ENCODE results near the gene ARHGEF40.
"Not testable (repeated sequence)": the region's sequence is repeated elsewhere in the genome, so short reads cannot be mapped to it uniquely, and the experiment has no call there.

Gene ARHGEF40

DNA sequence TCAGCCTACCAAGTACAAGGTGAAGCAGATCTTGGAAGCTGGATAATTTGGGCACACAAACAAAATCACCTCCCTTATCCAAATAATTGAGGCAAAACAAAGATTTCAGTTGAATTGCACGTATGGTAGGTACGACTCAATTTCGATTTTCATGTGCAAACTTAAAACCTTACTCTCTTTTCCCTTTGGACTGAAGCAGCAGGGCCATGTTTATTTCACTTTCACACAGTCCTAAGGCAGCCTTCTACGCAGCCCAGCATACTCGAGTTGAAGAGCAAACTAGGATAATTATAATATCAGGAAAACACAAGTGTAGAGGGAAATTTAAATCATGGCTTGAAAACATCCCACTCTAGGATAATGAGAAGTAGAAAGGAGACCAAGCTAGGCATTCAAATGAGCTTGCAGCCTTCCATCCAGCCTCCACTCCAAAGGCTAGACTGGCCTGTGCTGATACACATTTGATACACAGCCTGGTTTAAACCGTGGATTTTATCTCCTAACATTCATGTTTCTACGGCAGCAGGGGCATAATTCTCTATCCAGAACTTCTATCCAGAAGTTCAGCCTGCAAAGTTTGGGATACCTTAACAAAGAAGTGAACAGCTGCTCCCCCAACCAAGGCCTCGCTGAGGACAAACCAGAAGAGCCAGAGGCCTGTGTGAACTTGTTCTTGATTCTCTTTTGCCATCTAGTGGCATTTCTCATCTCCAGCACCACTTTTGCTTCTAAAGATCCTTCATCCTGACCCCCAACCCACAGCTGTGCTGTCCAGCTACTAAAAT, 30.3 kb upstream of the ARHGEF40 start:
- peak; percentile 95 for DNase-seq (ENCODE audit: low spot score)

- DNase-seq (ENCODE audit: low spot score) = no peak
These were observed 29.7 kb upstream of the ARHGEF40 start for GRCh38 chr14:21040370-21040925.

DNA sequence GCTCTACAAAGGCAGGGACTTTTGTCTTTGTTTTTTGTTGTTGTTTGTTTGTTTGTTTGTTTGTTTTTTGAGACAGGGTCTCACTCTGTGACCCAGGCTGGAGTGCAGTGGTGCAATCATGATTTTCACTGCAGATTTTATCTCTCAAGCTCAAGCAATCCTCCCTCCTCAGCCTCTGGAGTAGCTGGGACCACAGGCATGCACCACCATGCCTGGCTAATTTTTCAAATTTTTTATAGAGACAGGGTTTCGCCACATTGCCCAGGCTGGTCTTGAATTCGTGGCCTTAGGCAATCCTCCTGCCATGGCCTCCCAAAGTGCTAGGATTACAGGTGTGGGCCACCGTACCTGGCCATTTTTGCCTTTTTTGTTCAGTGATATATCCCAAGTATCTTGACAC, 29.2 kb upstream of the ARHGEF40 start:
- DNase-seq (ENCODE audit: low spot score) = not testable (repeated sequence)

GRCh38 chr14:21041676-21042433, 28.2 kb upstream of the ARHGEF40 start, which contains the start of gene RNASE7:
Gene RNASE7, plus strand, starts transcription at chr14:21042362. Its CDS starts 631 bp downstream, at chr14:21042993.
- DNase-seq (ENCODE audit: low spot score) = no peak

DNA sequence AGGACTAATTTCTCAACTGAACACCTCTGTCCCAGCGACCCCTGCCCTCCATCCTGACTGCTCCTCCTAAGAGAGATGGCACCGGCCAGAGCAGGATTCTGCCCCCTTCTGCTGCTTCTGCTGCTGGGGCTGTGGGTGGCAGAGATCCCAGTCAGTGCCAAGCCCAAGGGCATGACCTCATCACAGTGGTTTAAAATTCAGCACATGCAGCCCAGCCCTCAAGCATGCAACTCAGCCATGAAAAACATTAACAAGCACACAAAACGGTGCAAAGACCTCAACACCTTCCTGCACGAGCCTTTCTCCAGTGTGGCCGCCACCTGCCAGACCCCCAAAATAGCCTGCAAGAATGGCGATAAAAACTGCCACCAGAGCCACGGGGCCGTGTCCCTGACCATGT, 27.2 kb upstream of the ARHGEF40 start:
- peak; percentile 60 for DNase-seq (ENCODE audit: low spot score)

DNA sequence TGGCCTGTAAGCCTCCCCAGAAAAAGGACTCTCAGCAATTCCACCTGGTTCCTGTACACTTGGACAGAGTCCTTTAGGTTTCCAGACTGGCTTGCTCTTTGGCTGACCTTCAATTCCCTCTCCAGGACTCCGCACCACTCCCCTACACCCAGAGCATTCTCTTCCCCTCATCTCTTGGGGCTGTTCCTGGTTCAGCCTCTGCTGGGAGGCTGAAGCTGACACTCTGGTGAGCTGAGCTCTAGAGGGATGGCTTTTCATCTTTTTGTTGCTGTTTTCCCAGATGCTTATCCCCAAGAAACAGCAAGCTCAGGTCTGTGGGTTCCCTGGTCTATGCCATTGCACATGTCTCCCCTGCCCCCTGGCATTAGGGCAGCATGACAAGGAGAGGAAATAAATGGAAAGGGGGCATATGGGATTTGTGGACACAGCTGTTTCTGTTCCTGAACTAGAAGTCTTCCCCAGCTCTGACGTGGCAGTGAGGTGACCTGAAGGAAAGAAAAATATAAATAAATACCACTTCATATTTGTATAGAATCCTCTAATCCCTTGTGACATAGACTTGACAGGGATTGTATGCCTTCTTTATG, 26.6 kb upstream of the ARHGEF40 start:
- no peak for DNase-seq (ENCODE audit: low spot score)

DNA sequence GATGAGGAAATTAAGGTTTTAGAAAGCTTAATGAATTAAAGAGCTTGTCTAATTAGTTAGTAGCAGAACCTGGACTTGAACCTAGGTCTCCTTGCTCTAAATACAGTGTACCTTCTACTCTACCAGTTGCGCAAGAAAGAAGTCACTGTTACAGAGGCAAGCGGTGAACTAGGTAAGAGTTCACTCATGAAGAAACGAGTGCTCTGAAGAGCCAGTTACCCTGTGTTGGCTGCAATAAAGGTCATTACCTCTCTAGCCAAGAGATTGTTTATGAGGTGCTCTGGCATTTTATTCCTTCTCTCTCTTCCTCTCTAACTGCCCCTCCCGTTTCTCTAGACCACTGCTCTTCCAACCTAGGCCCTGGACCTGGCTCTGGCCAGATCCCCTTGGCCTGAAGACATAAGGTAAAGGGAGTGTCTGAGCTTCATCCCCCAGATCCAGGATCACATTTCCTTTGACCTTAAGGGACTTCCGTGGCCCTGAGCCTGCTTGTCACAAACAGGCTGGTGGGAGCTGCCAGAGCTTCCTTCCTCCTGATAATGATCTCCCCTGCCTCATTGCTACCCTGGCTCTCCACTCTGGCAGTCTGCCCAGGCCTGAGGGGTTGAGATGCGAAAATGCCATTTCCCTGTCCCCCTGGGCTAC, 26.0 kb upstream of the ARHGEF40 start:
- no peak for DNase-seq (ENCODE audit: low spot score)

DNA sequence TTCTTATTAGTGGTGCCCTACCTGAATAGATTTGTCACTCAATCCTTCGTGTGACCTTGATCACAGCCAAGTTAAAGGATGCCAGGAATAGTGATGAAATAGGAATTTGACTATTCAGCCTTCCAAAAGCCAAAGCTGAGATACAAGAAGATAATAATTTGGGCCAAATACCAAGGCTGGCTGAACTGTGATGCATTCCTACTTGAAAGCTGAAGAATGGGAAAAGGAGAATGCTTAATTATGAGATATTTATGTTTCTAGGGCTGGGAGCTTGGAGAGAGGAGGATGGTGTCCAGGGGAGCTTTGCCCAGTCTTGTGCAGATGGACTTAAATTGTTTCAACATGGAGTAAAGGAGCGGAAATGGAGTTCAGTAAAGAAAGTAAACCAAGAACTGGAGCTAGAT, 22.7 kb upstream of the ARHGEF40 start:
- DNase-seq (ENCODE audit: low spot score) = no peak

DNA sequence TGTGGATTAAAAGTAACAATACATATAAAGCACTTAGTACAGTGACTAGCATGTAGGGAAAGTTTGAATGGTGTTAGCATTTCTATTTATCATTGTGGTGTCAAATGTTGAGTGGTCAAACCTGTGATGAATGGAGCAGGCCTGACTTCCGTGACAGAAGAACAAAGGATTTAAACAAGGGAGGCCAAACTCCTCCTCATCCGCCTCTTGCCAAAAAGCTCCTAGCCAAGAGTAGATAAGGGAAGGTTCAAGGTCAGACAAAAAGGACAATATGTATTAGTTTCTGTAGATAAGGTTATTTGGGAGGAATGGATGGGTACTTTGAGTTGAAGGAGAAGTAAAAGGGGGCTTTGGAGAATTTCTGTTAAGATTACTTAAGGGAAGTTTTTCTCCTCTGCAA, 21.5 kb upstream of the ARHGEF40 start:
- DNase-seq (ENCODE audit: low spot score) = no peak

GRCh38 chr14:21049271-21049673, 20.8 kb upstream of the ARHGEF40 start:
- no peak for DNase-seq (ENCODE audit: low spot score)

GRCh38 chr14:21050597-21050996, 19.5 kb upstream of the ARHGEF40 start:
- DNase-seq (ENCODE audit: low spot score) = no peak

GRCh38 chr14:21053184-21054122, 16.7 kb upstream of the ARHGEF40 start:
- DNase-seq (ENCODE audit: low spot score) = no peak

DNA sequence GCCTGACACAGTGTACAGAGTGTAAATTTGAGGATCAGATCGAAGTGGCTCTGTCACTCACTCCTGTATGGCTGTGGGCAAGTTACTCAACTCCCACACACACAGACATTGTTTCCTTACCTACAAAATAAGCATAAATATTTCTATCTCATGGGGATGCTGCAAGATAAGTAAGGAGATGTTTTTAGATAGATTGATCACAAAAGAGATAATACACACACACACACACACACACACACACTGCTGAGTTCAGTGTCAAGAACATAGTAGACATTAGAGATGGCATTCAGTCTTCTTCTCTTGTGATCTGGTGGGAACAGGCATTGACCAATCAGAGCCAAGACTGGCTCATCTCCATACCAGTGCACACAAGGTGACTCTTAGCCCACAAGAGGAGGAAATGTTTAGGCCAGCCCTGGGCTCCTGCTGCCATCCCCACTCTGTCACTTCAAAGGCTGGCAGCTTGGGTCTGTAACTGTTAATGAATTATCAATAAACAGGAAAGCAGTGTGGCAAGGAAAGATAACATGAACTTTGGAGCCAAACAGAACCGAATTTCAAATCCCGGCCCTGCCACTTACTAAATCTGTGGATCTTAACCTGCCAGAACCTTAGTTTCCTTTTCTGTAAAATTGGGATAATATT, 15.9 kb upstream of the ARHGEF40 start:
- no peak for DNase-seq (ENCODE audit: low spot score)

GRCh38 chr14:21054768-21055145, 15.3 kb upstream of the ARHGEF40 start:
- DNase-seq (ENCODE audit: low spot score) = no peak

DNA sequence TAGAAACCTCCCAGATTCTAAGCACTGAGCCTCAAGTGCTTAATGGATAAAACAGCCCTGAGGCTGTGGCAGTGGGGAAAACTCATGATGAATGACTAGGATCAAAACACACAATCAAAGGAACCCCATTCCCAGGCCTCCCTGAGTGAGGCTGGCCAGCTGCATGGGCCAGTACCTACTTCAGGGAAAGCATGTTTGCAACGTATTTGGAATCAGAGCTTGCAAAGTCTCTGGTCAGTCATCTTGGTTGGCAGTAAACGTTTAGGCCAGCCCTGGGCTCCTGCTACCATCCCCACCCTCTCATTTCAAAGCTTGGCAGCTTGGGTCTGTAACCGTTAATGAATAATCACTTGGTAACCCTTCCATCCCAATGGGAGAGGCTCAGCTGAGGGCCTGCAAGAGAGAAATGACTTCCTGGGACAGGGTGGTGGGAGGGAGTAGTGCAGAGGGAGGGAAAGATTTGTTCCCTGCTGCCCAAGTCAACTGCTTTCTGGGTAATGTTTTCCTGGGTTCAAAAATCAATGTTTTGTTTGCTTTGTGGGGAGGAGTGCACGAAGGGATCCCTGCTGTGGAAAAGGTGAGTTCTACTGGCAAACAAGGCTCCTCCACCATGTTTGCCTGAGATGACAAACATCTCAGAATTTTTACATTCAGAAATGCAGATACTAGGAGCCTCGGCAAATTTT, 14.5 kb upstream of the ARHGEF40 start:
- no peak for DNase-seq (ENCODE audit: low spot score)

DNA sequence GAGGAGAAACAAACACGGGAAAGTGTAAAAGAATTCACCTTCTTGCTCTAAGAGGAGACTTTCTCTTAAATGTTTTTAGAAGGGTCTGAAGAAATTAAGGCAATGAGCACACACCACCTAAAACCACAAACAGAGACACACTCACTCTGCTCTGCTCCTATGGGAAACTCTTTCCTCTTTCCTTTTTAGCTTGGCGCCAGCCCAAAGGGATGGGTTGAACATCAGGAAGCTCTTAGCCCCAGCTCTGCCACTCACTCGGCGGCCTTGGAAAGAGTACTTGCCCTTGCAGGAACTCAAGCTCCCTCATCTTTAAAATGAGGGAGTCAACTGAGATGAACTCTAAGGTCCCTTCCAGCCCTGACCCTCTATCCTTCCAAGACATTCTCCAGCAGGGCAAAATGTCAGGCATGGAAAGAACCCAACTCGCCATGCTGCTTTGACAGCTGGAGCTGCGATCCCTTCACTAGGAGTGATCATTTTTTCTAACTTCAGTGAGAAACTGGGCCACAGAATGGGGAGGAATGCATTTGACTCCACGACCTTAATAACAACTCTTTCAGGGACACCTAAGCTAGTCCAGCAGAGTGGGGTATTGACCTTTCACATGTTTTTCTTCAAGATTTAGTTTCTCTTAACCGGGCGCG, 13.5 kb upstream of the ARHGEF40 start:
- no peak for DNase-seq (ENCODE audit: low spot score)

DNA sequence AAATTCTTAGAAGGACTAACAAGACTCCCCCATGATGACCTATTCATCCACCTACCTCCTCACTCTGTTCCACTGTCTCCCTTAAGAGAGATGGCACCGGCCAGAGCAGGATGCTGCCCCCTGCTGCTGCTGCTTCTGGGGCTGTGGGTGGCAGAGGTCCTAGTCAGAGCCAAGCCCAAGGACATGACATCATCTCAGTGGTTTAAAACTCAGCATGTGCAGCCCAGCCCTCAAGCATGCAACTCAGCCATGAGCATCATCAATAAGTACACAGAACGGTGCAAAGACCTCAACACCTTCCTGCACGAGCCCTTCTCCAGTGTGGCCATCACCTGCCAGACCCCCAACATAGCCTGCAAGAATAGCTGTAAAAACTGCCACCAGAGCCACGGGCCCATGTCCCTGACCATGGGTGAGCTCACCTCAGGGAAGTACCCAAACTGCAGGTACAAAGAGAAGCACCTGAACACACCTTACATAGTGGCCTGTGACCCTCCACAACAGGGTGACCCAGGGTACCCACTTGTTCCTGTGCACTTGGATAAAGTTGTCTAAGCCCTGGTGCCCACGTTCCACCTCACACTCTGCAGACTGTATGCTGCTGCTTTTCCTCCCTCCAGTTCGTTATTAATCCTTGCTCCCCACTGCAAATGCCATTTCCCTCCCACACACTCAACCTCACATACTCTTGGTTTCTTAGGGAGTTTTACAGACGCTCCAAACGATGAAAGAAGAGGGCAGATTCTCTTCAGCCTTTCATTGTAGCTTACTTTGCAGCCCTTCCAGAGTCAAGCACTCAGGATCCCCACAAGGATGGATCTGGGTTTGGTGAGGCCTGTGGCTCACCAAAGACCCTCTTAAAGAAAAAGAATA, 12.1 kb upstream of the ARHGEF40 start, which contains the start of gene RNASE8:
Gene RNASE8 (plus strand): TSS at position 20 of the 873 bp plus-strand sequence. CDS start 71 bp downstream, at position 91.
- DNase-seq (ENCODE audit: low spot score) = no peak

- no peak for DNase-seq (ENCODE audit: low spot score)
These were observed 11.2 kb upstream of the ARHGEF40 start for GRCh38 chr14:21058903-21059302.

Measured in pons (tissue), 1 donor.